NCI-H446 treated with DMSO at 0.1 percent for 48 hours (cell line): ENCODE data around the gene ITGB7.

Source experiments
- DNase-seq: peaks from one replicate; lab custom pipeline; 2025; lab: John Stamatoyannopoulos, UW

Gene ITGB7, protein sequence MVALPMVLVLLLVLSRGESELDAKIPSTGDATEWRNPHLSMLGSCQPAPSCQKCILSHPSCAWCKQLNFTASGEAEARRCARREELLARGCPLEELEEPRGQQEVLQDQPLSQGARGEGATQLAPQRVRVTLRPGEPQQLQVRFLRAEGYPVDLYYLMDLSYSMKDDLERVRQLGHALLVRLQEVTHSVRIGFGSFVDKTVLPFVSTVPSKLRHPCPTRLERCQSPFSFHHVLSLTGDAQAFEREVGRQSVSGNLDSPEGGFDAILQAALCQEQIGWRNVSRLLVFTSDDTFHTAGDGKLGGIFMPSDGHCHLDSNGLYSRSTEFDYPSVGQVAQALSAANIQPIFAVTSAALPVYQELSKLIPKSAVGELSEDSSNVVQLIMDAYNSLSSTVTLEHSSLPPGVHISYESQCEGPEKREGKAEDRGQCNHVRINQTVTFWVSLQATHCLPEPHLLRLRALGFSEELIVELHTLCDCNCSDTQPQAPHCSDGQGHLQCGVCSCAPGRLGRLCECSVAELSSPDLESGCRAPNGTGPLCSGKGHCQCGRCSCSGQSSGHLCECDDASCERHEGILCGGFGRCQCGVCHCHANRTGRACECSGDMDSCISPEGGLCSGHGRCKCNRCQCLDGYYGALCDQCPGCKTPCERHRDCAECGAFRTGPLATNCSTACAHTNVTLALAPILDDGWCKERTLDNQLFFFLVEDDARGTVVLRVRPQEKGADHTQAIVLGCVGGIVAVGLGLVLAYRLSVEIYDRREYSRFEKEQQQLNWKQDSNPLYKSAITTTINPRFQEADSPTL

GRCh38 chr12:53207042-53207441 is at the start of gene ITGB7:
Gene ITGB7 (minus strand): TSS chr12:53207251. CDS start chr12:53200443, 6,808 bp downstream.
- DNase-seq: no peak

GRCh38 chr12:53255996-53256395 is 48.9 kb upstream of the ITGB7 start:
- DNase-seq: no peak

DNA sequence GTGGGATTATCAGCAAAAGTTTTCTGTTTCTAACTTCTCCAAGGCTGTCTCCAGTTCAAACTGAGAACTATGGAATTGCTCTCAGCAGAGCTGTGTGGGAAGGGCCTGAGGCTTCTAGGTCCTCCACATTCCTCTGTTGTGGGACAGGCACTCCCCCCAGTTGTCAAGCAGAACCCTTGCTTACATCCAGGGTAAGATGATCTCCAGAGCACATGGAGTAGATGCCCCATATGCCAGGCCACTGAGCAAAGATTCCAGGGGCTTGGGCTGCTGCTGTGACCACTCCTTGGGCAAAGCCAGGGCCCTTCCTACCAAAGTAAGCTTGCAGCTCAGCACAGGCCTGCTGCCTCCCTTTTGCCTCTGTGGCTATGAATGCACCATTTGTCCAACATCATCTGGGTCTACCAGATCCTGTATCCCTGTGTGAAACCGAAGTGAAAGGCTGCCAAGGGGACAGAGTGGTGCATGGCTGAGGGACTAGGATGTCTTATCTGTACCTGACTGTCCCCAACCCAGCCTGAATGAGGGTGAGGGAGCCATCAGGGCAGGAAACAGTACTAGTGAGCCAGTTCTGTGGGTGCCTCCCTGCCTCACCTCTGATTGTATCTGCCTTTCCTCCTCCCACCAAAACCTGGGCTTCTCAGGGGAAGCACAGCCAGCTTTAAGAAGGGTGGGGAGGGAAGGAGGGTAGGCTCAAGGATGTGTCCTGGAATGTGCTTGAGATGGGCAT is 47.9 kb upstream of the ITGB7 start:
- no peak for DNase-seq

- no peak for DNase-seq
These were observed 46.2 kb upstream of the ITGB7 start for GRCh38 chr12:53253298-53253697.

GRCh38 chr12:53252349-53252916 is 45.4 kb upstream of the ITGB7 start:
- DNase-seq: no peak

DNA sequence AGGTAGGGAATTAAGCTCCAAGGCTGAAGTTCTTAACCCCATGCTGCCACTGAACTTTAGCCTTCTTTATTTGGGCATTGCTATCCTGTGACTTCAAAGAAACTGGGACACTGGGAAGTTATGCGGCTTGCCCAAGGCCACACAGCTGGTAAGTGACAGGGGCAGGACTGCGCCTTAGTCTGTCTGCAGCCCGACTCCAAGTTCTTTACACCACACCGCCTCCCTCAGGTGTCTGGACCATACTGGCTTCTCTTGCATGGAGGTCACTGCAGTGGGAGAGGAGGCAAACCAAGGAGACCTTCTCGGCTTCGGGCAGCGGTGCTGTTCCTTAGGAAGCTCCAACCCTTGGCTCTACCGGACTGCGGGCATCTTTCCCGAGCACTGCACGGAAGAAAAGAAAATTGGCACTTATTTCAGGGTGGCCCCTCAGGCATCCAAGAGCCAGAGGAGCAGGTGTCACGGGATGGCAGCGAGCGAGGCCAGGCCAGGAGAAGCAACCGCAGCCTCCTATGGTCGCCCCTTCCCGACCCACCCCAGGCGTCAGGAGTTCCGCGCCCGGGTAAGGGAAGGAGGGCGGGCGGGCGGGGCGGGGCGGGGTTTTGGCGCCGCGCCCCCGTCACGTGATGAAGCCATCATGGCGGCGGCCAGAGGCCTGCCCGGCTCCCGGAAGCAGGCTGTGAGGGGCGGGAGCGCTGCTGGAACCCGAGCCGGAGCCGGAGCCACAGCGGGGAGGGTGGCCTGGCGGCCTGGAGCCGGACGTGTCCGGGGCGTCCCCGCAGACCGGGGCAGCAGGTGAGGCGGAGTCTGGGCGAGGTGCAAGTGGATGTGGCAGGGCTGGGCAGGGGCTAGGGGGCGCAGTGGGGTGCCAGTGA is 44.7 kb upstream of the ITGB7 start:
- peak; percentile 17 for DNase-seq

DNA sequence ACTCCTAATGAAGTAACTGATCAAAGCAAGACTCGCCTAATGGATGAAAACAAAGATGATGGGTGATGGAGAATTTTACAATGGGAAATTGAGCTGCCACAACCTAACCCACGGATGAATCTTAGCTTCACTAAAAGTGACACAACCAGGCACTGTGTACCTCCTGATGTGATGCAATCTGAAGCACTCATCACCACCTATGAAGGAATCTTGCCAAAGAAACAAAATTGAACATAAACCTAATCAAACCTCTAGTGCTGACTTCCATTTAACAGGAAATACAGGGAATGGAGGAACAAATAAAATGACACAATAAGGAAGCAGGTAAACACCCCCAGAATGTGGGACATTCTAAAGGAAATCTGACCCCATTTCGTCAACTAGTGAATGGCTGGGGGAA is 38.2 kb upstream of the ITGB7 start:
- DNase-seq: no peak

- DNase-seq: no peak
These were observed 37.3 kb upstream of the ITGB7 start for GRCh38 chr12:53244337-53244736.

- DNase-seq: no peak
These were observed 34.8 kb upstream of the ITGB7 start for GRCh38 chr12:53241623-53242412.

- no peak for DNase-seq
These were observed 32.7 kb upstream of the ITGB7 start for GRCh38 chr12:53239643-53240258.

DNA sequence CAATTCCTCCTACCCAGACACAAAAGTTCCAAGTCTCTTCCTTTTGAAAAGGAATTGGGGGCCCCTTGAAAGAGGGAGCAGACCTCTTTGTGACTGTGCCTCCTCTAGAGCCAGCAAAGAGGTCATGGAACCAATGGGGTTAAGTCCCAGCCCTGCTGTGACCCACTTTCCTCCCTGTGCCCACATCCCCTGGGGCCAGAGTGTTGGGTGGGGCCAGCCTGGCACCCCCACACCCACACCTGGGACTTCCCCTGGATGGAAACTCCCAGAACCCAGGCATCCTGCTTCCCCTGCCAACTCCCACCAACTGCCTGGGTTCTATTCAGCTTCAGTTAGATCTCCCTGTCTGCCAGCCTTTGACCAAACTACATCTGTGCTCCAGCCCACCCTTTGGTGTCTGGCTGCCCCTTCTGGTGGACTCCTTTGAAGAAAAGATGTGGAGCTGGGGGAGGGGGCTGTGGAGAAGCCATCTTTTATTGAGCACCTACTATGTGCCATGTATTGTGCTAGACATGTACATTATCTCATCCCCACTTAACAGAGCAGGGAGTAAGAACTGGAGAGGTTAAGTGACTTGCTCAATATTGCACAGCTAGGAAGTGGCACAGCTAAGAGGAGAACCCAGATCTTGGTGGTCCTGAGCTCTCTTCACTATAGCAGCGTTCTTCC is 29.5 kb upstream of the ITGB7 start:
- no peak for DNase-seq

GRCh38 chr12:53235742-53236442 is 28.8 kb upstream of the ITGB7 start:
- no peak for DNase-seq

- no peak for DNase-seq
These were observed 28.1 kb upstream of the ITGB7 start for GRCh38 chr12:53235164-53235563.

- DNase-seq: no peak
These were observed 27.3 kb upstream of the ITGB7 start for GRCh38 chr12:53234271-53234914.

GRCh38 chr12:53233671-53234121 is 26.6 kb upstream of the ITGB7 start:
- DNase-seq: no peak

DNA sequence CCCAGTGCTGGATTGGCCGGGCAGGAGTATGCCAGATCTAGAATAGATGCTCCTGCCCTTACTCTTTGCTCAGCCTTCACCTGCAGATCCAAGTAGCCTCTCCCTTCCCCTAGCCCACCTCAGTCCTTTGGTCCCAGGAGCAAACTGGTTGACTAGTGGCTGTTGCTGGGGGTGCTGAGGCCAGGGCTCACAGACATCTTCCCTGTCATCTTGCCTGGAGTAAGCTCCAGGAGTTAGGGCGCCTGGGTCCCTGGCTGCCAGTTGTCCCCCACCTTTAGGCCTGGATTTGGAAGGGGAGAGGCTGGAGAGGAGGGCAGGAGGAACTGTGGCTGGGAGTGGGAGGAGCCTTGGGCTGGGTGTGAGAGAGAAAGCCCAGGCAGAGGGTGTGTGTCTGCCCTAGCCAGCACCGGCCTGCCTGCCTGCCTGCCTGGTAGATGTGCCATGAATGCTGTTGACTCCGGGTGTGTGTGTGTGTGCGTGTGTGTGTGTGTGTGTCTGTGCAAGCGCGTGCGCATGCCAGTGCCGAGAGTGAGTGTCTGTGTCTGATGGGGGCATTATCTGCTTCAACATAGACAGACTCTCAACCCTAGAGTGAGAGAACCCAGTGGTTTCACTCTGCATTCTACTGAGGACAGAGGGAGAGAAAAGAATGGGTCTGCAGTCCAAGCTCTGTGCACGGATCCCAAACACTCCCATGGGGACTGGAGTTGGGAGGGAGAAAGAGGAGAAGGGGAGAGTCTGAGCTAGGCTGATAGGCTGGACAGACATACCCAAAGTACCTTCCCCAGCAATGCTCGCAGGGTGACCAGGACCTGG is 25.8 kb upstream of the ITGB7 start:
- DNase-seq: no peak

- DNase-seq: peak; percentile 24
These were observed 25.0 kb upstream of the ITGB7 start, which contains the start of gene RARG for GRCh38 chr12:53231921-53232645. Gene RARG (minus strand): TSS chr12:53232209. CDS start chr12:53227545, 4,664 bp downstream.
